GM18868 (cell line): ENCODE results near the gene C4orf51.

Experiments
- ATAC-seq: cut with Tn5 transposase; IDR thresholded peaks from one replicate; pipeline ENCODE4 v1.9.1; 2021; ENCODE audit warnings: mild to moderate bottlenecking, moderate library complexity; ENCODE audit not compliant: unreplicated experiment

Gene C4orf51

GRCh38 chr4:145709336-145709735, 29.4 kb downstream of the C4orf51 start:
- ATAC-seq, result peak; percentile 19

- peak; percentile 95 for ATAC-seq
Measured at GRCh38 chr4:145709843-145710242, 29.9 kb downstream of the C4orf51 start.

- ATAC-seq, result no peak
Measured at GRCh38 chr4:145716200-145716599, 36.3 kb downstream of the C4orf51 start.

- no peak for ATAC-seq
Measured at GRCh38 chr4:145716661-145717200, 36.8 kb downstream of the C4orf51 start.

GRCh38 chr4:145719752-145720624, 40.0 kb downstream of the C4orf51 start:
- peak; percentile 82 for ATAC-seq

- ATAC-seq, result peak; percentile 33
Measured at GRCh38 chr4:145720656-145721055, 40.7 kb downstream of the C4orf51 start.

GRCh38 chr4:145722561-145722960, 42.6 kb downstream of the C4orf51 start:
- no peak for ATAC-seq

- ATAC-seq, result no peak
Measured at GRCh38 chr4:145723336-145723735, 43.4 kb downstream of the C4orf51 start.

GRCh38 chr4:145730026-145730425, 50.1 kb downstream of the C4orf51 start:
- no peak for ATAC-seq

GRCh38 chr4:145731028-145731427, 51.1 kb downstream of the C4orf51 start:
- no peak for ATAC-seq

- ATAC-seq, result no peak
Measured at GRCh38 chr4:145732001-145732815, 52.3 kb downstream of the C4orf51 start.

- ATAC-seq, result peak; percentile 93
Measured at GRCh38 chr4:145732895-145733880, 53.2 kb downstream of the C4orf51 start.

GRCh38 chr4:145734031-145734430, 54.1 kb downstream of the C4orf51 start:
- no peak for ATAC-seq

- ATAC-seq, result no peak
Measured at GRCh38 chr4:145734576-145735346, 54.8 kb downstream of the C4orf51 start.

GRCh38 chr4:145735347-145735675, 55.4 kb downstream of the C4orf51 start:
- no peak for ATAC-seq

GRCh38 chr4:145735827-145736226, 55.9 kb downstream of the C4orf51 start:
- no peak for ATAC-seq

- no peak for ATAC-seq
Measured at GRCh38 chr4:145736241-145736831, 56.4 kb downstream of the C4orf51 start.

GRCh38 chr4:145739845-145740244, 59.9 kb downstream of the C4orf51 start:
- ATAC-seq, result no peak

GRCh38 chr4:145740806-145741205, 60.9 kb downstream of the C4orf51 start:
- no peak for ATAC-seq
